IPS-15b (cell line): ENCODE data around the gene TEAD2.
A peak's percentile ranks its signal among the peaks of the same experiment; 100 is the strongest.

Source experiments
- H3K27me3 ChIP-seq: one replicate; pipeline ENCODE4 v1.6.1; 2013; ENCODE audit warnings: low read length; ENCODE audit not compliant: control insufficient read depth, insufficient read depth
- H3K36me3 ChIP-seq: one replicate; pipeline ENCODE4 v1.6.1; 2013; ENCODE audit warnings: low read length; ENCODE audit not compliant: control insufficient read depth, insufficient read depth
- H3K4me1 ChIP-seq: one replicate; pipeline ENCODE4 v1.6.1; 2013; ENCODE audit warnings: mild to moderate bottlenecking, low read length; ENCODE audit not compliant: control insufficient read depth, insufficient read depth
- H3K4me3 ChIP-seq: one replicate; pipeline ENCODE4 v1.5.1; 2013; ENCODE audit warnings: low read depth, low read length
- H3K9ac ChIP-seq: one replicate; pipeline ENCODE4 v1.6.1; 2013; ENCODE audit warnings: low read depth, mild to moderate bottlenecking, low read length
- H3K9me3 ChIP-seq: one replicate; pipeline ENCODE4 v1.6.1; 2013; ENCODE audit warnings: mild to moderate bottlenecking, low read length; ENCODE audit not compliant: control insufficient read depth, insufficient read depth

TEAD2 gene

DNA sequence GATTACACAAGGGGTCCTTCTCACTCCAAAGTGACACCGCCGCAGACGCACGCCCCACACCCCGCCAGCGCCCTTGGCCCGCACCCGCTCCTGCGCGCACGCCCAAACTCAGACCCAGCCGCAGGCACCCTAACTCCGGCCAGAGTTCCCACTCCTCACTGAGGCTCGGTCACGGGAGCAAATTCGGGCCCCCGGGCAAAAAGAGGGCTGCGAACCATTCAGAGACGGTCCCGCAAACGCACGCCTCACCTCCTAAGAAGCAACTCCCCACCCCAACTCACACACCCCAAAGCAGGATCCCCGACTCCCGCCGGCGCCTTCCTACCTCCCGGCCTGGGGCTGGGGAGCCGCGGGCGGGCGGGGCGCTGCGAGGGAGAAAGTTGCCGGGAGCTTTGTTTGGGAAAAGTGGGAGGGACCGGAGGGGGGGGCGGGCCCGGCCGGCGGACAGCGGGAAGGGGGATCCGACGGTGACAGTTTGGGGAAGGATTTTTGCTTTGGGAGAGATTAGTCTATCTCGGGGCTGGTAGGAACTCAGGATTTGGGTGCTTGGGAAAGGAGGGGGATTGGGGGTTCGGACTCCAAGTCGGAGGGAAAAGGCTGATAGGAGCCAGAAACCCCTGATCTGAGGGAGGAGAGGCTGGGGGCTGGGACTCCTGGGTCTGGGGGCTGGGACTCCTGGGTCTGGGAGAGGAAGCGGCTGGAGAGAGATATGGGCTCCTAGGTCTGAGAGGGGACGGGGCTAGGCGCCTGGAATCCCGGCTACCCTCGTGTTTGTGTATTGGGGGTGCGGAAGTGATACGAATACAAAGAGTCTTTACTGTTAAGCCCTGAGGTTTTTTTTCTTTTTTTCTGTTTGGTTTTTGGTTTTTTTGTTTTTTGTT is at the start of gene TEAD2:
Gene TEAD2, minus strand, starts transcription at position 369 of the 881 bp plus-strand sequence. CDS start 2,341 bp downstream, outside the sequence.
- Histone ChIP-seq H3K4me1 (no peaks in the 10 kb centered on the region), H3K9ac (peak within 1 kb of the TSS; percentile 97), H3K9me3 (no peaks in the 10 kb centered on the region), H3K4me3 (peak within 1 kb of the TSS; percentile 92), H3K27me3 (no peaks in the 10 kb centered on the region), H3K36me3 (peaks cover 8% of the 10 kb centered on the region)

GRCh38 chr19:49411681-49412326 is 49.6 kb upstream of the TEAD2 start:
- Histone ChIP-seq H3K4me3 (no peak overlapping the region), H3K4me1 (no peaks in the 10 kb centered on the region), H3K9me3 (no peaks in the 10 kb centered on the region), H3K36me3 (no peaks in the 10 kb centered on the region), H3K27me3 (no peaks in the 10 kb centered on the region), H3K9ac (no peak overlapping the region)

DNA sequence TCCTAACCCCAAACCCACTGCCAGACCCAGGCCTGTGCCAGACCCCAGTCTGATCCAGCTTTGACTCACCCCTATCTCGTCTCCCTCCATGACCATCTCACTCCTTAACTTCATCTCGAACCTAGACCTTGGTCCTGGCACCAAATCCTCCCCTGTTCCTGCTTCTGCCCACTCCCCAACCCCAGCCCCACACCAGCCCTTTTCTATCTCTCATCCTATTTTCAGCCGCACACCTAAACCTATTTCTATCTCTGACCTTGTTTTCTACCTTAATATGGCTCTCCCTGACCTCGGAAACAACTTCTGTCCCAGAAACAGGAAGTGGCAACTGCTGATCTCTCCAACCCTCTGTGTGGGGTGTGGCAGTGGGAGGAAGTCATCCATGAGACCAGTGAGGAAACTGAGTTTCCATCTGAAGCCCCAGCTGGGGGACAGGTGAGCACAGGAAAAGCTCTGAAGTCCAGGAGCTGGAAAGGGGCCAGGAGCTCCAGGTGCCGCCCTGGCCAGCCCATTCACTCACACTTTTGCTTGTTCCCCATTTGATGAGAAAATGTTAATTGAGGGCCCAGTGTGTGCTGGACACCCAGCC is 47.3 kb upstream of the TEAD2 start:
- Histone ChIP-seq H3K9ac (no peak overlapping the region), H3K27me3 (no peaks in the 10 kb centered on the region), H3K4me3 (no peak overlapping the region), H3K9me3 (no peaks in the 10 kb centered on the region), H3K4me1 (peaks cover under 1% of the 10 kb centered on the region), H3K36me3 (no peaks in the 10 kb centered on the region)

DNA sequence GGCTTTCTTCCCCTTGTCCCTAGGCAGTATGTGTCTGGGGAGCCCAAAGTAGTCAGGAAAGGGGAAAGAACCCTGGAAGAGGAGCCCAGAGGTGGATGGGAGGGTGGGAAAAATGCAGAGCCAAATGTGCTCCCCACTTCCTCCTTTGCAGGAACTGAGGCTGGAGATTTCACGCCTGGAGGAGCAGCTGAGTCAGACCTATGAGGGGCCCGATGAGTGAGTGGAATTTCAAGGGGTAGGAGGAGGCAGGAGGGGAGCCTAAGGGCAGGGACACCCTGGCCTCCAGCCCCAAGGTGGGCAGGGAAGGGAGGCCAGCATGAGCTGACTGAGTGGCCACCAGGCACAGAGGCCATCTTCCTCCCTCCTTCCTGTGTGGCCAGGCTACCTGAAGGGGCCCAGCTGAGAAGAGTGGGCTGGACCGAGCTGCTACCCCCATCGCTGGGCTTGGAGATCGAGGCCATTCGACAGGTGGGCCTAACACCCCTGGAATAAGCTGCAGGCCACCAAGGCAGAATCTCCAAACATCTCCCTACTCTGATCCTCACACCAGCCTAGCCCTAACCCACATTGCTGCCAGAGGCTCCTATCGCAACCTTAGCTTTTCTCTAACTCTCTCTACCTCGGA is 46.7 kb upstream of the TEAD2 start:
- no peak overlapping the region for H3K9ac ChIP-seq
- no peak overlapping the region for H3K4me3 ChIP-seq
- no peaks in the 10 kb centered on the region for H3K9me3 ChIP-seq
- H3K27me3 ChIP-seq = no peaks in the 10 kb centered on the region
- no peaks in the 10 kb centered on the region for H3K36me3 ChIP-seq
- peaks cover 6% of the 10 kb centered on the region for H3K4me1 ChIP-seq

DNA sequence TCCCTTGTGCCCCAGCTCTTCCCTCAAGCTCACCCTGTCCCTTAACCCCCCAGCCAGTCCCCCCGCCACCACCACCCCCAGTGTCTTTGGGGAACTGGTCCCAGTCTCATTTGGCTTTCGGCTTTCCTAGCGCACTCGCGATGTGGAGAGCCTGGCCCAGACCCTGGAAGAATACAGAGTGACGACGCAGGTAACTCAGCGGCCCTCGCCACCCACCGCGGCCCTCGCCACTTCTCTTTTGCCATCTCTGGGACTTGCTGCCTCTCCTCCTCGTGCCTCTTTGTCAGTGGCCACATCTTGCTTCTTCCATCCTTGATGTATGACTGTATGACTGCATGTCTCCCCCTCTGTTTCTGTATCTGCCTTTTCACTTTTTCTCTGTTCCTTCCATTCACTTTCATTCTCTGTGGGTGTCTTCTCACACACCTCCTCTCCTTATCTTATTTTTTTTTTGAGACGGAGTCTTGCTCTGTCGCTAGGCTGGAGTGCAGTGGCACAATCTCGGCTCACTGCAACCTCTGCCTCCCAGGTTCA is 45.3 kb upstream of the TEAD2 start:
- no peaks in the 10 kb centered on the region for H3K9me3 ChIP-seq
- no peak overlapping the region for H3K9ac ChIP-seq
- H3K27me3 ChIP-seq = no peaks in the 10 kb centered on the region
- H3K4me3 ChIP-seq = no peak overlapping the region
- H3K4me1 ChIP-seq = peaks cover 12% of the 10 kb centered on the region
- no peaks in the 10 kb centered on the region for H3K36me3 ChIP-seq

DNA sequence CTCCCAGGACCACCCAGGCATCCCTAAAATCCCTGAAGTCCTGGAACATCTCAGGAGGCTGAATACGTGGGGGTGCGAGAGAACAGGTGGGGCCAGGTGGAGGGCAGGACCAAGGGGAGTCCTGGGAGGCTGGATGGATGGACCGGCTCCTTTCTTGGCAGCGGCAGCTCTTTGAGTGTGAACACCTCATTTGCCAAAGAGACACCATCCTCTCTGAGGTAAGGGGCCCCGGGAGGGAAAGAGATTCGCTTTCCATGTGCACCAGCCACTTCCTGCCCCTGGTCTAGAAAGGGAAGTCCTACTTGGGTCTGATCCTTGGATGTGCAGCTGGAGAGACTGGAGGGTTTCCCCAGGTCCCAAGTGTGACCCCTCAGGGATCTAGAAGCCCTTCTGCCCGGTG is 44.9 kb upstream of the TEAD2 start:
- Histone ChIP-seq H3K27me3 (no peaks in the 10 kb centered on the region), H3K4me1 (peaks cover 12% of the 10 kb centered on the region), H3K9ac (no peak overlapping the region), H3K9me3 (no peaks in the 10 kb centered on the region), H3K36me3 (no peaks in the 10 kb centered on the region), H3K4me3 (no peak overlapping the region)

DNA sequence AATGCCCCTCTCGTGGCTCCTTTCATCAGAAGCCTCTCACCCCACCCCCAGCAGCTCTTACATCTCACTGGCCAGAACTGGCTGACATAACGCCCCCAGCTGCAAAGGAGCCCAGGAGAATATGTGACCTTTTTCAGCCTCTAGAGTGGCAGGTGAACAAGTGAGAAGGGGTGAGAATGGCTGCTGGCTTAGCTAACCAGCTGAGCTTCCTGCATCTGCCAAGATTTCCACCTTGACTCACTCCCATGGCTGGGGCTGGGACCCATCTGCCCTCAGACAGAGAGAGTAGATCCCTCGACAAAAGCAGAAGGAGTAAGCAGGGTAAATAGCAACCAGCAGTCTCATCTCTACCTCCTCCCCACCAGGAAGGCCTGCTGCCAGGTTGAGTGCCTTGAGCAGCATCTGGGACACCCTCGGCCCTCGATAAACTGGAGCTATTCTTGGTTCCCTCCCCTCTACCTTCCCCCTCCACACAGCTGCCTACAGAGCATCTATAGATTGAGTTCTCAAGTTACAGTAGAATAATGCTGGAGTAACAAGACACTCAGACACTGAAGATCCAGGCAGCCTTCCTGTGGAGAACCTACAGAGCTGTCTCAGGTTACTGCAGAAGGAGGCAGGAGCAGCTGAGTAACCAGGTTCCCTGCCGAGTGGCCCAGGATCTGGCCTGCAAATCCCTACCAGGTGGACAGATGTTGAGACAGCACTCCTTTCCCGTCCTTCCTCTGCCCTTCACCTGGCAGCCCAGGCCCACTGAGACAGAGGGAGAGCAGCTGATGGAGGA is 41.4 kb upstream of the TEAD2 start:
- Histone ChIP-seq H3K4me3 (peak overlapping the region; percentile 27), H3K4me1 (peaks cover 12% of the 10 kb centered on the region), H3K9ac (peak overlapping the region; percentile 16), H3K9me3 (no peaks in the 10 kb centered on the region), H3K36me3 (no peaks in the 10 kb centered on the region), H3K27me3 (no peaks in the 10 kb centered on the region)

DNA sequence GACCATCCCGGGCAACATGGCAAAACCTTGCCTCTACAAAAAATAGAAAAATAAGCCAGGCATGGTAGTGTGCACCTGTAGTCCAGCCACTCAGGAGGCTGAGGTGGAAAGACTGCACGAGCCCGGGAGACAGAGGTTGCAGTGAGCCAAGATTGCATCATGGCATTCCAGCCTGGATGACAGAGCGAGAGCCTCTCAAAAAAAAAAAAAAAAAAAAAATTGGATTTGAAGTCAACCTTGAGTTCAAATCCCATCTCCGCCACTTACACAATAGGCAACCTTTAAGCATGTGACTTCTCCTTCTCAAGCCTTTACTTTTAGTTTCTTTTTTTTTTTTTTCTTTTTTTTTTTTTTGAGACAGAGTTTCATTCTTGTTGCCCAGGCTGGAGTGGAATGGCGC is 37.8 kb upstream of the TEAD2 start:
- no peaks in the 10 kb centered on the region for H3K36me3 ChIP-seq
- no peaks in the 10 kb centered on the region for H3K9me3 ChIP-seq
- no peak overlapping the region for H3K9ac ChIP-seq
- H3K4me1 ChIP-seq = peaks cover 12% of the 10 kb centered on the region
- H3K27me3 ChIP-seq = peaks cover 2% of the 10 kb centered on the region
- no peak overlapping the region for H3K4me3 ChIP-seq

- Histone ChIP-seq H3K27me3 (peaks cover 2% of the 10 kb centered on the region), H3K9ac (no peak overlapping the region), H3K4me1 (peaks cover 6% of the 10 kb centered on the region), H3K9me3 (no peaks in the 10 kb centered on the region), H3K4me3 (no peak overlapping the region), H3K36me3 (no peaks in the 10 kb centered on the region)
Measured at GRCh38 chr19:49398931-49399330, 36.7 kb upstream of the TEAD2 start.

GRCh38 chr19:49398001-49398615 is 35.9 kb upstream of the TEAD2 start:
- Histone ChIP-seq H3K4me1 (no peaks in the 10 kb centered on the region), H3K4me3 (no peak overlapping the region), H3K36me3 (no peaks in the 10 kb centered on the region), H3K9ac (no peak overlapping the region), H3K27me3 (peaks cover 2% of the 10 kb centered on the region), H3K9me3 (no peaks in the 10 kb centered on the region)
